Measurements from ENCODE around the gene STK32B. TPM values are rescaled to one million over a fixed set of nuclear protein-coding genes. Genes with fewer than 3 reads are reported as not detected.

The STK32B gene
- total RNA-seq, 1 donor from 2014 or later, result 25.9 TPM

GRCh38 chr4:5126231-5126630 is 75.0 kb downstream of the STK32B start:
- DNase-seq, result no peak

GRCh38 chr4:5126857-5127256 is 75.6 kb downstream of the STK32B start:
- no peak for DNase-seq

GRCh38 chr4:5127556-5127955 is 76.3 kb downstream of the STK32B start:
- no peak for DNase-seq

- DNase-seq, result no peak
These were observed 77.3 kb downstream of the STK32B start for GRCh38 chr4:5128569-5128968.

- no peak for DNase-seq
These were observed 81.9 kb downstream of the STK32B start for GRCh38 chr4:5133201-5133600.

GRCh38 chr4:5133933-5134594 is 82.8 kb downstream of the STK32B start:
- DNase-seq, result no peak

GRCh38 chr4:5134620-5135019 is 83.3 kb downstream of the STK32B start:
- DNase-seq, result no peak

GRCh38 chr4:5137226-5137625 is 85.9 kb downstream of the STK32B start:
- DNase-seq, result no peak

- DNase-seq, result no peak
These were observed 86.6 kb downstream of the STK32B start for GRCh38 chr4:5137927-5138326.

- no peak for DNase-seq
These were observed 87.1 kb downstream of the STK32B start for GRCh38 chr4:5138389-5138788.

- no peak for DNase-seq
These were observed 87.9 kb downstream of the STK32B start for GRCh38 chr4:5139141-5139540.

GRCh38 chr4:5141802-5142201 is 90.5 kb downstream of the STK32B start:
- no peak for DNase-seq

- no peak for DNase-seq
These were observed 91.4 kb downstream of the STK32B start for GRCh38 chr4:5142726-5143125.

- DNase-seq, result no peak
These were observed 92.1 kb downstream of the STK32B start for GRCh38 chr4:5143306-5143861.

GRCh38 chr4:5143940-5144339 is 92.7 kb downstream of the STK32B start:
- no peak for DNase-seq

- no peak for DNase-seq
These were observed 93.1 kb downstream of the STK32B start for GRCh38 chr4:5144384-5144783.

- DNase-seq, result no peak
These were observed 95.0 kb downstream of the STK32B start for GRCh38 chr4:5146248-5146647.

GRCh38 chr4:5152521-5152920 is 101.2 kb downstream of the STK32B start:
- no peak for DNase-seq

GRCh38 chr4:5156682-5157081 is 105.4 kb downstream of the STK32B start:
- no peak for DNase-seq

- no peak for DNase-seq
These were observed 106.8 kb downstream of the STK32B start for GRCh38 chr4:5157791-5158770.

GRCh38 chr4:5158825-5159224 is 107.5 kb downstream of the STK32B start:
- no peak for DNase-seq

- no peak for DNase-seq
These were observed 109.4 kb downstream of the STK32B start for GRCh38 chr4:5160668-5161067.

- DNase-seq, result no peak
These were observed 111.7 kb downstream of the STK32B start for GRCh38 chr4:5162909-5163508.
